Thoracic aorta (tissue), 2 donors: ENCODE measurements around the gene C1QTNF9B. TPM values are rescaled to one million over a fixed set of nuclear protein-coding genes. Genes with fewer than 3 reads are reported as not detected.
"Not testable (repeated sequence)": the region's sequence is repeated elsewhere in the genome, so short reads cannot be mapped to it uniquely, and the experiment has no call there.

Experiments
- ATAC-seq: fragments of 150-250 bp; one replicate; pipeline ENCODE4 v1.8.0; 2017; ENCODE audit warnings: low read depth; ENCODE audit not compliant: insufficient number of reproducible peaks, low FRiP score
- DNase-seq: peaks from one replicate; pipeline ENCODE4 v3.0.0-alpha.2; 2020; ENCODE audit warnings: low spot score
- H3K27ac ChIP-seq, 2 donors: fragments of 200-600 bp; sonication (generic); 1 replicate in 1 of 2; 2 replicates in 1 of 2; pipeline ENCODE4 v1.5.1; 2016; ENCODE audit warnings: mild to moderate bottlenecking in 2 of 2, moderate library complexity in 2 of 2
- H3K27me3 ChIP-seq: fragments of 200-600 bp; sonication (generic); replicated peaks from 2 replicates; pipeline ENCODE4 v1.6.0; 2016; ENCODE audit warnings: mild to moderate bottlenecking; ENCODE audit not compliant: insufficient read depth
- H3K36me3 ChIP-seq: fragments of 200-600 bp; sonication (generic); one replicate; pipeline ENCODE4 v1.5.1; 2016
- H3K4me1 ChIP-seq, 2 donors: fragments of 200-600 bp; sonication (generic); 1 replicate in 1 of 2; 2 replicates in 1 of 2; pipeline versions ENCODE4 v1.5.1 to v1.6.0; 2016; ENCODE audit warnings: low read depth in 2 of 2, mild to moderate bottlenecking in 1 of 2; ENCODE audit not compliant: control insufficient read depth in 1 of 2
- H3K4me3 ChIP-seq: fragments of 200-600 bp; sonication (generic); 2 replicates; pipeline ENCODE4 v1.5.1; 2016; ENCODE audit warnings: mild to moderate bottlenecking
- H3K9me3 ChIP-seq: fragments of 200-600 bp; sonication (generic); 2 replicates; pipeline ENCODE4 v1.5.1; 2016
- CTCF ChIP-seq: fragments of 200-600 bp; sonication (generic); IDR thresholded peaks from one replicate; pipeline ENCODE4 v1.5.1; 2019; ENCODE audit warnings: antibody characterized with exemption
- total RNA-seq, 2 donors: library from RNA; depleted of rRNA; stranded (reverse); fragments of >200 nt; gene quantifications; one replicate each; pipeline versions ENCODE4 v1.1.0 to v1.2.3, GENCODE V29; 2016

Gene C1QTNF9B
- not detected for total RNA-seq

- H3K36me3 ChIP-seq, H3K4me3 ChIP-seq, DNase-seq, H3K27me3 ChIP-seq, H3K9me3 ChIP-seq, H3K4me1 ChIP-seq, H3K27ac ChIP-seq, ATAC-seq: not testable (repeated sequence)
These were observed at the start of gene C1QTNF9B for GRCh38 chr13:23897452-23897919. Gene C1QTNF9B (minus strand): TSS chr13:23897502.

GRCh38 chr13:23946900-23947299 lies 49.6 kb upstream of the C1QTNF9B start:
- H3K27ac ChIP-seq: no peak overlapping the region
- no peak for TF ChIP-seq CTCF
- no peaks in the 10 kb centered on the region for H3K36me3 ChIP-seq
- no peaks in the 10 kb centered on the region for H3K4me1 ChIP-seq
- H3K27me3 ChIP-seq: no peaks in the 10 kb centered on the region
- no peak overlapping the region for H3K4me3 ChIP-seq
- DNase-seq (no peak), ATAC-seq (no peak)
- no peaks in the 10 kb centered on the region for H3K9me3 ChIP-seq

- Histone ChIP-seq H3K4me3 (no peak overlapping the region), H3K27ac (no peak overlapping the region), H3K4me1 (no peaks in the 10 kb centered on the region), H3K9me3 (no peaks in the 10 kb centered on the region), H3K27me3 (no peaks in the 10 kb centered on the region), H3K36me3 (no peaks in the 10 kb centered on the region)
- ATAC-seq (no peak), DNase-seq (no peak)
- TF ChIP-seq CTCF: no peak
These were observed 48.8 kb upstream of the C1QTNF9B start for GRCh38 chr13:23946067-23946466.

- Histone ChIP-seq H3K27me3 (no peaks in the 10 kb centered on the region), H3K9me3 (no peaks in the 10 kb centered on the region), H3K36me3 (no peaks in the 10 kb centered on the region), H3K4me3 (no peak overlapping the region), H3K27ac (no peak overlapping the region), H3K4me1 (no peaks in the 10 kb centered on the region)
- ATAC-seq (no peak), DNase-seq (no peak)
- no peak for TF ChIP-seq CTCF
These were observed 48.3 kb upstream of the C1QTNF9B start for GRCh38 chr13:23945612-23946011.

GRCh38 chr13:23941211-23941610 lies 43.9 kb upstream of the C1QTNF9B start:
- TF ChIP-seq CTCF: no peak
- Histone ChIP-seq H3K27ac (no peak overlapping the region), H3K9me3 (no peaks in the 10 kb centered on the region), H3K4me3 (no peak overlapping the region), H3K27me3 (no peaks in the 10 kb centered on the region), H3K36me3 (no peaks in the 10 kb centered on the region), H3K4me1 (no peaks in the 10 kb centered on the region)
- DNase-seq (no peak), ATAC-seq (no peak)

GRCh38 chr13:23939666-23940065 lies 42.4 kb upstream of the C1QTNF9B start:
- H3K4me1 ChIP-seq, H3K27me3 ChIP-seq, DNase-seq, H3K36me3 ChIP-seq, H3K9me3 ChIP-seq, H3K27ac ChIP-seq, H3K4me3 ChIP-seq, ATAC-seq: not testable (repeated sequence)
